SK-N-SH treated with all-trans-retinoic acid at 6 μM for 48 hours (cell line): ENCODE measurements around the gene RAMAC.

Experiments
- ATAC-seq: fragments of 200-7000 bp; cut with Tn5 transposase; 3 replicates; pipeline ENCODE4 v1.9.1; 2020; ENCODE audit warnings: mild to moderate bottlenecking, moderate library complexity
- BACH2 ChIP-seq: fragments of 250-450 bp; sonication (Bioruptor Pico); IDR thresholded peaks from 2 replicates; pipeline ENCODE4 v1.9.0; 2021; ENCODE audit warnings: mild to moderate bottlenecking, borderline replicate concordance
- CSDC2 ChIP-seq: fragments of 250-450 bp; sonication (Bioruptor Pico); IDR thresholded peaks from 2 replicates; pipeline ENCODE4 v1.5.0; 2020; ENCODE audit warnings: mild to moderate bottlenecking, moderate library complexity
- ESRRG ChIP-seq: fragments of 250-450 bp; sonication (Bioruptor Pico); IDR thresholded peaks from 2 replicates; pipeline ENCODE4 v1.6.1; 2021; ENCODE audit warnings: mild to moderate bottlenecking
- GLIS3 ChIP-seq: fragments of 250-450 bp; sonication (Bioruptor Pico); IDR thresholded peaks from 2 replicates; pipeline ENCODE4 v1.5.0; 2020; ENCODE audit warnings: mild to moderate bottlenecking, moderate library complexity
- PPARA ChIP-seq: fragments of 250-450 bp; sonication (Bioruptor Pico); IDR thresholded peaks from 2 replicates; pipeline ENCODE4 v1.5.0; 2020; ENCODE audit warnings: mild to moderate bottlenecking, borderline replicate concordance
- RARB ChIP-seq: fragments of 250-450 bp; sonication (Bioruptor Pico); IDR thresholded peaks from 2 replicates; pipeline ENCODE4 v1.8.0; 2021; ENCODE audit warnings: mild to moderate bottlenecking, moderate library complexity
- SNAI2 ChIP-seq: fragments of 250-450 bp; sonication (Bioruptor Pico); IDR thresholded peaks from 2 replicates; pipeline ENCODE4 v1.5.0; 2020; ENCODE audit warnings: mild to moderate bottlenecking, moderate library complexity
- TCF4 ChIP-seq: fragments of 250-450 bp; sonication (Bioruptor Pico); IDR thresholded peaks from 2 replicates; pipeline ENCODE4 v1.8.0; 2021; ENCODE audit warnings: mild to moderate bottlenecking, moderate library complexity, borderline replicate concordance
- TOX ChIP-seq: fragments of 250-450 bp; sonication (Bioruptor Pico); IDR thresholded peaks from 2 replicates; pipeline ENCODE4 v1.8.0; 2021; ENCODE audit warnings: mild to moderate bottlenecking, moderate library complexity, borderline replicate concordance
- ZC3H10 ChIP-seq: fragments of 250-450 bp; sonication (Bioruptor Pico); IDR thresholded peaks from 2 replicates; pipeline ENCODE4 v1.5.1; 2021; ENCODE audit warnings: mild to moderate bottlenecking, moderate library complexity
- ZFP3 ChIP-seq: fragments of 250-450 bp; sonication (Bioruptor Pico); IDR thresholded peaks from 2 replicates; pipeline ENCODE4 v1.5.0; 2020; ENCODE audit warnings: mild to moderate bottlenecking, moderate library complexity
- ZFP30 ChIP-seq: fragments of 450-650 bp; formaldehyde crosslinking; IDR thresholded peaks from 2 replicates; pipeline ENCODE4 v1.5.0; 2022; ENCODE audit warnings: mild to moderate bottlenecking, moderate library complexity
- ZNF565 ChIP-seq: fragments of 450-650 bp; formaldehyde crosslinking; conservative IDR thresholded peaks from 2 replicates; pipeline ENCODE4 v1.5.0; 2020; ENCODE audit warnings: low read depth, mild to moderate bottlenecking, moderate library complexity
- ZNF70 ChIP-seq: fragments of 450-650 bp; formaldehyde crosslinking; IDR thresholded peaks from 2 replicates; pipeline ENCODE4 v1.5.0; 2020; ENCODE audit warnings: mild to moderate bottlenecking, moderate library complexity
- ZNF8 ChIP-seq: fragments of 450-650 bp; formaldehyde crosslinking; IDR thresholded peaks from 2 replicates; pipeline ENCODE4 v1.5.0; 2020; ENCODE audit warnings: mild to moderate bottlenecking, moderate library complexity
- TF ChIP-seq, protein P1 (sequence below): fragments of 250-450 bp; sonication (Bioruptor Pico); IDR thresholded peaks from 2 replicates; pipeline ENCODE4 v1.8.0; 2020; ENCODE audit warnings: mild to moderate bottlenecking, moderate library complexity, borderline replicate concordance
- TF ChIP-seq, protein P2 (sequence below): fragments of 250-450 bp; sonication (Bioruptor Pico); IDR thresholded peaks from 2 replicates; pipeline ENCODE4 v1.8.0; 2021; ENCODE audit warnings: low read depth, mild to moderate bottlenecking, moderate library complexity, borderline replicate concordance
- TF ChIP-seq, protein P3 (sequence below): fragments of 250-450 bp; sonication (Bioruptor Pico); IDR thresholded peaks from 2 replicates; pipeline ENCODE4 v1.5.0; 2020; ENCODE audit warnings: mild to moderate bottlenecking, moderate library complexity
- TF ChIP-seq, protein P4 (sequence below): fragments of 250-450 bp; sonication (Bioruptor Pico); IDR thresholded peaks from 2 replicates; pipeline ENCODE4 v1.5.1; 2021; ENCODE audit warnings: mild to moderate bottlenecking, moderate library complexity
- TF ChIP-seq, protein P5 (sequence below): fragments of 250-450 bp; sonication (Bioruptor Pico); IDR thresholded peaks from 2 replicates; pipeline ENCODE4 v1.5.1; 2020; ENCODE audit warnings: low read depth, mild to moderate bottlenecking, moderate library complexity

Gene RAMAC

DNA sequence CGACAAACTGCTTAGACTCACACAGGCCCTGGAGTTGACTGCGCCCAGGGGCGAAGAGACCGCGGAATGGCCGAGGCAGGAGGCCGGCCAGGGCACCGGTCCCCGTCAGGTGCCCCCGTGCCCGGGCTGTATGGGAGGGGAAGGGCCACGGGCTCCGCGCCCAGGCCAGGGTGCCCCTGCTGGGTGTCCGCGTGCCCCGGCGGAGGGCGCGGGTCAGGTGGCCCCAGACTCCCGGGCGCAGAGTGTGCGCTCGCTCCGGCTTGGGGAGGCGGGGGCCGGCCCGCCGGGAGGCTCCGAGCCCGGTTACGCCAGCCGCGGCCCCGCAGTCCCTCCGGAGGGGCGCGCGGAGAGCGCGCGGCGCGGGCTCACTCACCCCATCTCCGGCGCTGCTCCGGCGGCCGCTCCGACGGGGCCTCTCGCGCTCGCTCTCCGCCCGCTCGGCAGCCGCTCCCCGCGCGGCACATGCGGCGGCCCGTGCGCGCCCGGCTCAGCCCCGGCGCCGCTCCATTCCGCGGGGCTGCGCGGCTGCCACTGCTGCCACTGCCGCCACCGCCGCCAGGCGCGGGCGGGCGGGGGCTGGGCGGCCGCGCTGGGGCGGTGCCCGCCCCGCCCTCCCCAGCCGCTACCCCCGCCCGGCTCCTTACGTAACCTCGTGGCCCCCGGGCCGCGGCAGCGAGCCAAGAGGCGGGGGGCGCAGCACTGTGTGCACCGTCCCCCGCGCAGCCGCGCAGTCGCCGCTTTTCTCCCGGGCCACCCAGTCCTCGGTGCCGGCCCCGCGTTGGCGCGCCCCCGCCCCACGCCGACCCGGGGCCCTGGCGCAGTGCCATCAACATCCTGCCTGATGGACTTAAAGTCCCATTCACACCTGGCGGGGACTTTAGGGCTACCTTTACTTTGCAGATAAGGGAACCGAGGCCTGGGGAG is 33.6 kb upstream of the RAMAC start, which contains the start of gene HOMER2:
Gene HOMER2 (minus strand): TSS at position 563 of the 924 bp plus-strand sequence. CDS start 185 bp downstream, at position 378.
- peak; percentile 73 for ATAC-seq
- TF ChIP-seq, protein P1, sequence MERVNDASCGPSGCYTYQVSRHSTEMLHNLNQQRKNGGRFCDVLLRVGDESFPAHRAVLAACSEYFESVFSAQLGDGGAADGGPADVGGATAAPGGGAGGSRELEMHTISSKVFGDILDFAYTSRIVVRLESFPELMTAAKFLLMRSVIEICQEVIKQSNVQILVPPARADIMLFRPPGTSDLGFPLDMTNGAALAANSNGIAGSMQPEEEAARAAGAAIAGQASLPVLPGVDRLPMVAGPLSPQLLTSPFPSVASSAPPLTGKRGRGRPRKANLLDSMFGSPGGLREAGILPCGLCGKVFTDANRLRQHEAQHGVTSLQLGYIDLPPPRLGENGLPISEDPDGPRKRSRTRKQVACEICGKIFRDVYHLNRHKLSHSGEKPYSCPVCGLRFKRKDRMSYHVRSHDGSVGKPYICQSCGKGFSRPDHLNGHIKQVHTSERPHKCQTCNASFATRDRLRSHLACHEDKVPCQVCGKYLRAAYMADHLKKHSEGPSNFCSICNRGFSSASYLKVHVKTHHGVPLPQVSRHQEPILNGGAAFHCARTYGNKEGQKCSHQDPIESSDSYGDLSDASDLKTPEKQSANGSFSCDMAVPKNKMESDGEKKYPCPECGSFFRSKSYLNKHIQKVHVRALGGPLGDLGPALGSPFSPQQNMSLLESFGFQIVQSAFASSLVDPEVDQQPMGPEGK, result no peak
- TF ChIP-seq TCF4, result no peak
- no peak for TF ChIP-seq ZC3H10 (CRISPR knock-in tag)
- no peak for TF ChIP-seq SNAI2 (CRISPR knock-in tag)
- no peak for TF ChIP-seq TOX (CRISPR knock-in tag)

DNA sequence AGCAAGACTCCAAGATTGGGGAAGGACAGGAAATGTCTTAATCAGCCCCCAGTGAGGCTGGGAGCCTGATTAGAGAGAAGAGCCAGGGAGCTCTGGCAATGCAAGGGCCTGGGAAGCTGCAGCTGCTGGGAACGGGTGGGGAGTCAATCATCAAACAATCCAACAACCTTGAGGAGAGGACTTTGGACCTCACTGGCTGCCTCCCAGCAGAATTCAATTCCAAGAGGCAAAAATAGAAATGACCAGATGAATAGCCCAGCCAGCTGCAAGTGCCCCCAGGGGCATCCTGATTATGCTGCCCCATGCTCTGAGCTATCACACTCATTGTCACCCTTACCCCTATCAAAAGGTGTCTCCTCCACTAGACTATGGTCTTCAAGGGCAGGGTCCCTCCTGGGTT is 27.4 kb upstream of the RAMAC start:
- no peak for ATAC-seq
- no peak for TF ChIP-seq RARB
- TF ChIP-seq, protein P1, result no peak
- TF ChIP-seq ZFP3 (CRISPR knock-in tag), result no peak
- no peak for TF ChIP-seq BACH2 (CRISPR knock-in tag)
- TF ChIP-seq ZC3H10 (CRISPR knock-in tag), result no peak
- TF ChIP-seq, protein P2, sequence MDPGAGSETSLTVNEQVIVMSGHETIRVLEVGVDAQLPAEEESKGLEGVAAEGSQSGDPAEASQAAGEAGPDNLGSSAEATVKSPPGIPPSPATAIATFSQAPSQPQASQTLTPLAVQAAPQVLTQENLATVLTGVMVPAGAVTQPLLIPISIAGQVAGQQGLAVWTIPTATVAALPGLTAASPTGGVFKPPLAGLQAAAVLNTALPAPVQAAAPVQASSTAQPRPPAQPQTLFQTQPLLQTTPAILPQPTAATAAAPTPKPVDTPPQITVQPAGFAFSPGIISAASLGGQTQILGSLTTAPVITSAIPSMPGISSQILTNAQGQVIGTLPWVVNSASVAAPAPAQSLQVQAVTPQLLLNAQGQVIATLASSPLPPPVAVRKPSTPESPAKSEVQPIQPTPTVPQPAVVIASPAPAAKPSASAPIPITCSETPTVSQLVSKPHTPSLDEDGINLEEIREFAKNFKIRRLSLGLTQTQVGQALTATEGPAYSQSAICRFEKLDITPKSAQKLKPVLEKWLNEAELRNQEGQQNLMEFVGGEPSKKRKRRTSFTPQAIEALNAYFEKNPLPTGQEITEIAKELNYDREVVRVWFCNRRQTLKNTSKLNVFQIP (CRISPR knock-in tag), result no peak
- TF ChIP-seq ZNF70 (CRISPR knock-in tag), result no peak
- no peak for TF ChIP-seq ESRRG (CRISPR knock-in tag)
- no peak for TF ChIP-seq TCF4
- no peak for TF ChIP-seq ZNF8 (CRISPR knock-in tag)
- no peak for TF ChIP-seq ZFP30 (CRISPR knock-in tag)
- TF ChIP-seq, protein P3, sequence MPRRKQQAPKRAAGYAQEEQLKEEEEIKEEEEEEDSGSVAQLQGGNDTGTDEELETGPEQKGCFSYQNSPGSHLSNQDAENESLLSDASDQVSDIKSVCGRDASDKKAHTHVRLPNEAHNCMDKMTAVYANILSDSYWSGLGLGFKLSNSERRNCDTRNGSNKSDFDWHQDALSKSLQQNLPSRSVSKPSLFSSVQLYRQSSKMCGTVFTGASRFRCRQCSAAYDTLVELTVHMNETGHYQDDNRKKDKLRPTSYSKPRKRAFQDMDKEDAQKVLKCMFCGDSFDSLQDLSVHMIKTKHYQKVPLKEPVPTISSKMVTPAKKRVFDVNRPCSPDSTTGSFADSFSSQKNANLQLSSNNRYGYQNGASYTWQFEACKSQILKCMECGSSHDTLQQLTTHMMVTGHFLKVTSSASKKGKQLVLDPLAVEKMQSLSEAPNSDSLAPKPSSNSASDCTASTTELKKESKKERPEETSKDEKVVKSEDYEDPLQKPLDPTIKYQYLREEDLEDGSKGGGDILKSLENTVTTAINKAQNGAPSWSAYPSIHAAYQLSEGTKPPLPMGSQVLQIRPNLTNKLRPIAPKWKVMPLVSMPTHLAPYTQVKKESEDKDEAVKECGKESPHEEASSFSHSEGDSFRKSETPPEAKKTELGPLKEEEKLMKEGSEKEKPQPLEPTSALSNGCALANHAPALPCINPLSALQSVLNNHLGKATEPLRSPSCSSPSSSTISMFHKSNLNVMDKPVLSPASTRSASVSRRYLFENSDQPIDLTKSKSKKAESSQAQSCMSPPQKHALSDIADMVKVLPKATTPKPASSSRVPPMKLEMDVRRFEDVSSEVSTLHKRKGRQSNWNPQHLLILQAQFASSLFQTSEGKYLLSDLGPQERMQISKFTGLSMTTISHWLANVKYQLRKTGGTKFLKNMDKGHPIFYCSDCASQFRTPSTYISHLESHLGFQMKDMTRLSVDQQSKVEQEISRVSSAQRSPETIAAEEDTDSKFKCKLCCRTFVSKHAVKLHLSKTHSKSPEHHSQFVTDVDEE (CRISPR knock-in tag), result no peak
- no peak for TF ChIP-seq GLIS3 (CRISPR knock-in tag)
- TF ChIP-seq, protein P4, sequence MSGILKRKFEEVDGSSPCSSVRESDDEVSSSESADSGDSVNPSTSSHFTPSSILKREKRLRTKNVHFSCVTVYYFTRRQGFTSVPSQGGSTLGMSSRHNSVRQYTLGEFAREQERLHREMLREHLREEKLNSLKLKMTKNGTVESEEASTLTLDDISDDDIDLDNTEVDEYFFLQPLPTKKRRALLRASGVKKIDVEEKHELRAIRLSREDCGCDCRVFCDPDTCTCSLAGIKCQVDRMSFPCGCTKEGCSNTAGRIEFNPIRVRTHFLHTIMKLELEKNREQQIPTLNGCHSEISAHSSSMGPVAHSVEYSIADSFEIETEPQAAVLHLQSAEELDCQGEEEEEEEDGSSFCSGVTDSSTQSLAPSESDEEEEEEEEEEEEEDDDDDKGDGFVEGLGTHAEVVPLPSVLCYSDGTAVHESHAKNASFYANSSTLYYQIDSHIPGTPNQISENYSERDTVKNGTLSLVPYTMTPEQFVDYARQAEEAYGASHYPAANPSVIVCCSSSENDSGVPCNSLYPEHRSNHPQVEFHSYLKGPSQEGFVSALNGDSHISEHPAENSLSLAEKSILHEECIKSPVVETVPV, result no peak
- TF ChIP-seq, protein P5, sequence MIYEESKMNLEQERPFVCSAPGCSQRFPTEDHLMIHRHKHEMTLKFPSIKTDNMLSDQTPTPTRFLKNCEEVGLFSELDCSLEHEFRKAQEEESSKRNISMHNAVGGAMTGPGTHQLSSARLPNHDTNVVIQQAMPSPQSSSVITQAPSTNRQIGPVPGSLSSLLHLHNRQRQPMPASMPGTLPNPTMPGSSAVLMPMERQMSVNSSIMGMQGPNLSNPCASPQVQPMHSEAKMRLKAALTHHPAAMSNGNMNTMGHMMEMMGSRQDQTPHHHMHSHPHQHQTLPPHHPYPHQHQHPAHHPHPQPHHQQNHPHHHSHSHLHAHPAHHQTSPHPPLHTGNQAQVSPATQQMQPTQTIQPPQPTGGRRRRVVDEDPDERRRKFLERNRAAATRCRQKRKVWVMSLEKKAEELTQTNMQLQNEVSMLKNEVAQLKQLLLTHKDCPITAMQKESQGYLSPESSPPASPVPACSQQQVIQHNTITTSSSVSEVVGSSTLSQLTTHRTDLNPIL (CRISPR knock-in tag), result no peak
- no peak for TF ChIP-seq TOX (CRISPR knock-in tag)
- TF ChIP-seq ZNF565 (CRISPR knock-in tag), result no peak
- TF ChIP-seq CSDC2, result no peak
- no peak for TF ChIP-seq PPARA (CRISPR knock-in tag)
